C4-2B (cell line): ENCODE data around the gene VSTM4.

Source experiments
- H3K27ac ChIP-seq: fragments of 450-650 bp; 2 replicates; pipeline ENCODE4 v1.5.1; 2017
- CTCF ChIP-seq: fragments of 450-650 bp; conservative IDR thresholded peaks from 2 replicates; pipeline ENCODE4 v1.5.1; 2017; ENCODE audit warnings: mild to moderate bottlenecking
- ZFX ChIP-seq: fragments of 450-650 bp; IDR thresholded peaks from 2 replicates; pipeline ENCODE4 v1.6.1; 2017

VSTM4 gene

GRCh38 chr10:49094646-49095045, 20.7 kb downstream of the VSTM4 start:
- TF ChIP-seq ZFX (no peak), CTCF (no peak)
- H3K27ac ChIP-seq: no peak overlapping the region

- no peak for TF ChIP-seq CTCF
- no peak for TF ChIP-seq ZFX
- H3K27ac ChIP-seq: no peak overlapping the region
Observed at GRCh38 chr10:49093922-49094321, 21.4 kb downstream of the VSTM4 start.

GRCh38 chr10:49092477-49092876, 22.8 kb downstream of the VSTM4 start:
- no peak for TF ChIP-seq ZFX
- TF ChIP-seq CTCF: no peak
- no peak overlapping the region for H3K27ac ChIP-seq

GRCh38 chr10:49091450-49092210, 23.7 kb downstream of the VSTM4 start:
- TF ChIP-seq CTCF (no peak), ZFX (no peak)
- no peak overlapping the region for H3K27ac ChIP-seq

- TF ChIP-seq ZFX (no peak), CTCF (no peak)
- no peak overlapping the region for H3K27ac ChIP-seq
Observed at GRCh38 chr10:49090696-49091380, 24.5 kb downstream of the VSTM4 start.

GRCh38 chr10:49090189-49090575, 25.1 kb downstream of the VSTM4 start:
- TF ChIP-seq CTCF: no peak
- TF ChIP-seq ZFX: no peak
- no peak overlapping the region for H3K27ac ChIP-seq

- TF ChIP-seq CTCF (no peak), ZFX (no peak)
- no peak overlapping the region for H3K27ac ChIP-seq
Observed at GRCh38 chr10:49089557-49090188, 25.6 kb downstream of the VSTM4 start.
